Measurements from ENCODE around the gene XXYLT1. TPM values are rescaled to one million over a fixed set of nuclear protein-coding genes. Genes with fewer than 3 reads are reported as not detected.
A peak's percentile ranks its signal among the peaks of the same experiment; 100 is the strongest.

Gene XXYLT1
- total and polyA plus RNA-seq, 2 of the 4 experiments (the other 2 are of a cell fraction): 14.7 to 18.1 TPM

DNA sequence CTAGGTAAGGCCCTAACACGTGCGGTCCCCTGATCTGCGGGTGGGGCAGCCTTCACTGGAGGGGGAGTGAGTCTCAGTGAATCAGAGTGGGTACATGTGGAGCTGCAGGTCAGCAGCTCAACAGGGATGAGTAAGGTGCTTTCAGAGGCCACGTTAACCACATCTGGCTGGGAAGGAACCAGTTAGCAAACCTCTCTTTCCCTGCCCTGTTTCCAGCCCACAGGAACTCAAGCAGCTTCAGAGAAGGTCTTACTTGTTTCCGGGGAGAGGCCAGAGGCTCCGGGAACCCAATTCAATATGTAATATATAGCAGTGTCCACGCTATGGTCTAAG, 175.3 kb downstream of the XXYLT1 start:
- TF ChIP-seq POLR2A (IDR thresholded peaks at IDR 0.05; ENCODE audit: low read depth, low read length) (no peak), BHLHE40 (IDR thresholded peaks at IDR 0.05; ENCODE audit: low read depth, low read length) (no peak), MXI1 (IDR thresholded peaks at IDR 0.05; ENCODE audit: borderline replicate concordance, low read depth, low read length) (no peak), RAD21 (IDR thresholded peaks at IDR 0.05; ENCODE audit: low read length) (no peak)
- Histone ChIP-seq H3K9ac (ENCODE audit: low read depth, low read length) (no peak overlapping the region), H2BK15ac (ENCODE audit: low read depth, low read length) (no peak overlapping the region), H4K5ac (ENCODE audit: low read depth, low read length) (no peak overlapping the region), H3K36me3 (ENCODE audit: control insufficient read depth, insufficient read depth, low read length) (no peaks in the 10 kb centered on the region), H2BK120ac (ENCODE audit: low read depth, low read length) (no peak overlapping the region), H3K18ac (ENCODE audit: low read depth, low read length) (no peak overlapping the region), H2AK9ac (replicated peaks; ENCODE audit: low read depth, low read length, poor library complexity) (no peak overlapping the region), H4K91ac (ENCODE audit: insufficient read depth, low read depth, low read length) (no peak overlapping the region), H3K9me1 (ENCODE audit: insufficient read depth, low read length) (peaks cover 21% of the 10 kb centered on the region), H2AFZ (replicated peaks; ENCODE audit: low read length, poor library complexity) (no peak overlapping the region), H3K27me3 (ENCODE audit: control insufficient read depth, insufficient read depth, low read length) (no peaks in the 10 kb centered on the region), H4K8ac (ENCODE audit: low read depth in 2 of 2, low read length in 2 of 2) (no peak overlapping the region), H3K9me3 (ENCODE audit: control insufficient read depth, insufficient read depth, low read length) (no peaks in the 10 kb centered on the region), H2BK5ac (ENCODE audit: low read depth, low read length, poor library complexity, severe bottlenecking) (no peak overlapping the region), H3K4me1 (ENCODE audit: control insufficient read depth, insufficient read depth, low read length) (peaks cover 3% of the 10 kb centered on the region; the same call in 1 of the 2 replicates), H3K4me2 (ENCODE audit: low read depth, low read length) (no peak overlapping the region), H3K23ac (ENCODE audit: low read depth, low read length) (no peak overlapping the region), H4K20me1 (ENCODE audit: insufficient read depth, low read length) (no peaks in the 10 kb centered on the region), H3K4ac (ENCODE audit: low read depth, low read length) (no peak overlapping the region), H3K14ac (replicated peaks; ENCODE audit: low read depth, low read length) (no peak overlapping the region), H3K79me1 (ENCODE audit: low read depth in 1 of 2, low read length in 2 of 2) (peaks cover 8 to 13% of the 10 kb centered on the region in 2 experiments; a peak in 2 of 4 replicates), H2BK20ac (ENCODE audit: low read depth, low read length) (no peak overlapping the region), H3K27ac (ENCODE audit: insufficient read depth, low read length) (no peak overlapping the region), H3K4me3 (ENCODE audit: insufficient read depth, low read depth, low read length) (no peak overlapping the region), H2AK5ac (ENCODE audit: low read depth, low read length) (no peak overlapping the region), H3K56ac (ENCODE audit: extremely low read depth, insufficient read depth, low read length) (no peak overlapping the region)
- in situ Hi-C loops (cut with MboI; ENCODE audit: low sequenced_read_pairs): no loop called here
- intact Hi-C loops (cut with micrococcal nuclease): no loop called here
- CTCF ChIA-PET: no interaction called here
- no TSS peak for BruUV-seq (replicated peaks)
- no peak for ATAC-seq (ENCODE audit: low read depth)
- dilution Hi-C loops (cut with HindIII; ENCODE audit: low sequenced_read_pairs, unreplicated experiment): no loop called here
- peak; percentile 52 for DNase-seq
- WGBS, 2 experiments (ENCODE audit: extremely low coverage in 2 of 2, insufficient read length in 1 of 2): 100% methylated on average over 2 of the region's 7 CpGs; no CpG with 5 or more reads in 1 of the 2 experiments
- POLR2A ChIA-PET (ENCODE audit: unreplicated experiment): no interaction called here

Measured in IMR-90 (cell line).